ENCODE results near the gene VAV3. TPM values are rescaled to one million over a fixed set of nuclear protein-coding genes. Genes with fewer than 3 reads are reported as not detected.

VAV3 gene
- total RNA-seq, 1 donor from 2014 or later: 0.12 TPM

DNA sequence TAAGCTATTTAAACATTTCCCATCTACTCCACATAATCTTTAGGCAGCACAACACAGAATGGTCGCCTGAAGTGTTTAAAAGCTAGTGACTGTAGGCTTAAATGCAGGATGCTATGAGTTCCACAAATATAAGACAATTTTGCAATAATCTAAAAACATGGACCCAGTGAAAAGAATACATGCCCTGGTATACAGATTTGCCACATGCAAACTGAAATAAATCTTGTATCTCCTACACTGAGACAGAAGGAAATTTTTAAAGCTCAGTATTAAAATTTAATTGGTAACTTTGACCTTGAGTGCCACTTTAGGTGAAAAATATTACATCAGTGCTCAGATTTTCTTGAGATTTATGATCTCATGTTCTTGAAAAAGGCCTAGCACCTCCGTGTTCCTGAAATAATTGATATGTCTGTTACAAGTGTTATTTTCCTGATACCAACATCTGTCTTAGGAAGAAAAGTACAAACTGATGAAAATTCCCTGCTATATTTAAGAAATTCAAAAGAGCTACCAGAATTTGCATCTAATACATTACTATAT lies 285.5 kb downstream of the VAV3 start:
- Mint-ChIP-seq H3K27me3 (ENCODE audit: low read depth) (peaks cover 5% of the 10 kb centered on the region), H3K4me3 (ENCODE audit: unreplicated experiment) (no peak overlapping the region)

DNA sequence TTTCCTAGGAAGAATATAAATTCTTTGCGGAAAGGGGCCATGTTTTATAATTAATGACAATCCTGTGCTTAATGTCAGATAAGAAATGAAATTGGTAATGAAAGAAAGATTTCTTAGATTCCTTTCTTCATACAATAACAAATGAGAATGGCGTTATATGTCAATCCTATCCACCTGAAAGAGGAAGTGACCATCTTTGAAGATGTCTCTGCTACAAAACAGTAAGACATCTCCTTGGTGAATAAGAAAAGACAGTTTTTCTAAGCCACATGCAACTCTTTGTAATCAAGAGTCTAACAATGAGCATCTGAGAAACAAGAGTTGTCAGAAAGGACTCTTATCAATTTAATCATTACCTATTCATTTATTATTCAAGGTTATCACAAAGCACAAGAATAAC lies 286.0 kb downstream of the VAV3 start:
- TF ChIP-seq, protein P1, sequence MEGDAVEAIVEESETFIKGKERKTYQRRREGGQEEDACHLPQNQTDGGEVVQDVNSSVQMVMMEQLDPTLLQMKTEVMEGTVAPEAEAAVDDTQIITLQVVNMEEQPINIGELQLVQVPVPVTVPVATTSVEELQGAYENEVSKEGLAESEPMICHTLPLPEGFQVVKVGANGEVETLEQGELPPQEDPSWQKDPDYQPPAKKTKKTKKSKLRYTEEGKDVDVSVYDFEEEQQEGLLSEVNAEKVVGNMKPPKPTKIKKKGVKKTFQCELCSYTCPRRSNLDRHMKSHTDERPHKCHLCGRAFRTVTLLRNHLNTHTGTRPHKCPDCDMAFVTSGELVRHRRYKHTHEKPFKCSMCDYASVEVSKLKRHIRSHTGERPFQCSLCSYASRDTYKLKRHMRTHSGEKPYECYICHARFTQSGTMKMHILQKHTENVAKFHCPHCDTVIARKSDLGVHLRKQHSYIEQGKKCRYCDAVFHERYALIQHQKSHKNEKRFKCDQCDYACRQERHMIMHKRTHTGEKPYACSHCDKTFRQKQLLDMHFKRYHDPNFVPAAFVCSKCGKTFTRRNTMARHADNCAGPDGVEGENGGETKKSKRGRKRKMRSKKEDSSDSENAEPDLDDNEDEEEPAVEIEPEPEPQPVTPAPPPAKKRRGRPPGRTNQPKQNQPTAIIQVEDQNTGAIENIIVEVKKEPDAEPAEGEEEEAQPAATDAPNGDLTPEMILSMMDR (IDR thresholded peaks at IDR 0.05): no peak
- no peak for DNase-seq (ENCODE audit: low spot score)
- Mint-ChIP-seq H3K36me3 (ENCODE audit: low read depth) (no peaks in the 10 kb centered on the region), H3K27me3 (ENCODE audit: low read depth) (peaks cover 5% of the 10 kb centered on the region), H3K4me3 (ENCODE audit: unreplicated experiment) (no peak overlapping the region), H3K27ac (ENCODE audit: unreplicated experiment) (no peak overlapping the region), H3K4me1 (ENCODE audit: low read depth) (no peaks in the 10 kb centered on the region), H3K9me3 (ENCODE audit: low read depth) (peaks cover 4% of the 10 kb centered on the region)

More for the DNA sequence above, 285.5 kb downstream of the VAV3 start:
- Mint-ChIP-seq H3K27ac (ENCODE audit: unreplicated experiment) (no peak overlapping the region), H3K4me1 (ENCODE audit: low read depth) (no peaks in the 10 kb centered on the region), H3K9me3 (ENCODE audit: low read depth) (peaks cover 4% of the 10 kb centered on the region), H3K36me3 (ENCODE audit: low read depth) (no peaks in the 10 kb centered on the region)
- no peak for DNase-seq (ENCODE audit: low spot score)
- TF ChIP-seq, protein P1 (IDR thresholded peaks at IDR 0.05): no peak

DNA sequence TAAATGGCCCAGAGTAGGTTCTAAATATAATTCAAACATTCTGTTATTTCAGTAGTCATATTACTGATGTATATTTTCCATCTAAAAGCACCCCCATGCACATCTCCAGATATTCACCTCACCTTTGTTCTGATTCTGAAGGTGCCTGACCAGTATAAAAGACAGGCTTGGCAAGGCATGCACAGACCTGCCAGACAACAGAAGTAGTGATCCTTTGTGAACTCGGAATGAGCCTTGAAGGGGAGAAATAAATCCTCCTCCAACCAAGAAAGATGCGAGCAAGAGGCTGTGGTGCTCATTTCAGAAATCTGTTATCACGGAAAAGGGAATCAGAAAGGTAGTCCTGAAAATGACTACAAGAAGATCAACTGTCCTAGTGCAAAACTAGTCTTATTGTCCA lies 287.3 kb downstream of the VAV3 start:
- no peak for DNase-seq (ENCODE audit: low spot score)
- Mint-ChIP-seq H3K9me3 (ENCODE audit: low read depth) (peaks cover 4% of the 10 kb centered on the region), H3K4me1 (ENCODE audit: low read depth) (no peaks in the 10 kb centered on the region), H3K27me3 (ENCODE audit: low read depth) (peaks cover 7% of the 10 kb centered on the region), H3K4me3 (ENCODE audit: unreplicated experiment) (no peak overlapping the region), H3K36me3 (ENCODE audit: low read depth) (no peaks in the 10 kb centered on the region), H3K27ac (ENCODE audit: unreplicated experiment) (no peak overlapping the region)
- TF ChIP-seq, protein P1 (IDR thresholded peaks at IDR 0.05): no peak

DNA sequence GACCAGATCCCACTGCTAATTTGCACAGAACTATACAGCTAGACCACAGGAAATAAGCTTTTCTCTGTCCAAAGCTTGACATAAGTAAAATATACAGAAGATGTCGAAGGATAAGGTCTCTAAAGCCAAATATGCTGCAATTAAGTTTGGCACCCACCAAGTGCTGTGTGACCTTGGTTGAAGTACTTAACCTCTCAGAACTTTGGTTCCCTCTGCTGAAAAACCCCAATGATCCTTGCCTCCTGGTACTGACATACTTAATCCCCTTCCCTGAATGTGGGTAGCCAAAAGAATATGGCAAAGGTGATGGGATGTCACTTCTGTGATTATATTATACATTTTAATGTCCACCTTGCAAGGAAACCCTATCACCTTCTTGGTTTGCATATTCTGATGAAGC lies 290.5 kb downstream of the VAV3 start:
- DNase-seq (ENCODE audit: low spot score): no peak
- H3K36me3 Mint-ChIP-seq (ENCODE audit: low read depth): no peaks in the 10 kb centered on the region
- no peaks in the 10 kb centered on the region for H3K4me1 Mint-ChIP-seq (ENCODE audit: low read depth)
- H3K27me3 Mint-ChIP-seq (ENCODE audit: low read depth): peaks cover 6% of the 10 kb centered on the region
- TF ChIP-seq, protein P1 (IDR thresholded peaks at IDR 0.05): no peak
- H3K9me3 Mint-ChIP-seq (ENCODE audit: low read depth): peaks cover 4% of the 10 kb centered on the region
- no peak overlapping the region for H3K4me3 Mint-ChIP-seq (ENCODE audit: unreplicated experiment)
- H3K27ac Mint-ChIP-seq (ENCODE audit: unreplicated experiment): no peak overlapping the region

DNA sequence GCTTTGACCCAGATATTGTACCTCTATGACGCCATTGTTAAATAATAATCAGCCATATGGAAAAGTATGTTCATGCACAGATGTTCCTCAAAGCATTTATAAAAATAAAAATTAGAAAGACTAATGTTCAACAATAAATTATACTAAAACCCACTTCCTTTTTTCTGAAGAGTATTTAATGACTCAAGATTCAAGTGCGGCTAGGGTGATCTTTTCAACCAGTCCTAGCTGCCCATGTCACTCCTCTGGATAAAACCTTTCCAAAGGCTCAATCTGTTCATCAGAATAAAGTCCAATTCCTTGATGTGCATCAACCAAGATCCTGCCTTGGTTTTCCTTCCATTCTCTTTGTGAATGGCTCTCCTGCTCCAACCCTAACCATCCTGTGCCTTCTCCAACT lies 292.0 kb downstream of the VAV3 start:
- Mint-ChIP-seq H3K4me1 (ENCODE audit: low read depth) (peaks cover 5% of the 10 kb centered on the region), H3K36me3 (ENCODE audit: low read depth) (no peaks in the 10 kb centered on the region), H3K9me3 (ENCODE audit: low read depth) (peaks cover 4% of the 10 kb centered on the region), H3K27ac (ENCODE audit: unreplicated experiment) (no peak overlapping the region), H3K4me3 (ENCODE audit: unreplicated experiment) (no peak overlapping the region), H3K27me3 (ENCODE audit: low read depth) (peaks cover 5% of the 10 kb centered on the region)
- DNase-seq (ENCODE audit: low spot score): no peak
- TF ChIP-seq, protein P1 (IDR thresholded peaks at IDR 0.05): no peak
